GM13977 (cell line): Measurements from ENCODE around the gene TMEM132E.
A peak's percentile ranks its signal among the peaks of the same experiment; 100 is the strongest.

Experiments used
- DNase-seq: peaks from one replicate; pipeline ENCODE4 v3.0.0; 2012; ENCODE audit warnings: low spot score
- in situ Hi-C: fragments of 300-500 bp; cut with MboI; formaldehyde crosslinking; loops from one replicate; pipeline ENCODE4 v1.12.0; 2022; ENCODE audit warnings: low sequenced_read_pairs, low pct_unique_long_range_greater_than_20kb, mixed read lengths, inconsistent platforms; ENCODE audit not compliant: unreplicated experiment
- TF ChIP-seq, protein P1 (sequence below): IDR thresholded peaks from 2 replicates; pipeline ENCODE4 v1.5.1; 2012; ENCODE audit warnings: mild to moderate bottlenecking, control low read depth; ENCODE audit not compliant: insufficient read depth; ENCODE audit errors: extremely low read depth, missing control alignments

Gene TMEM132E

DNA sequence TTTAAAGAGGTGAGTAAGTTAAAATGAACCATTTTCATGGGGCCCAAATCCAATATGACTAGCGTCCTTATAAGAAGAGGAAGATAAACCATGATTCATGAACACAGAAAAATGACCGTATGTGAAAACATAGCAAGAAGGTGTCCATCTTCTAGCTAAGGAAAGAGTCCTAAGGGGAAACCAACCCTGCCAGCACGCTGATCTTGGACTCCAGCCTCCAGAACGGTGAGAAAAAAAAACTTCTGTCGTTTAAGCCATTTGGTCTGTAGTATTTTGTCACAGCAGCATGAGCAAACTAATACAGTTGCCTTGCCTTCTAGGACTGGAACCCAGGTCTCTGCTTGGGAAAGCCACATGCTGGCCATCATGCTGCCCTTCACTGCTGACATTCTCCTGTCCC is 4.2 kb upstream of the TMEM132E start:
- no peak for DNase-seq
- in situ Hi-C loops: no loop called here
- TF ChIP-seq, protein P1, sequence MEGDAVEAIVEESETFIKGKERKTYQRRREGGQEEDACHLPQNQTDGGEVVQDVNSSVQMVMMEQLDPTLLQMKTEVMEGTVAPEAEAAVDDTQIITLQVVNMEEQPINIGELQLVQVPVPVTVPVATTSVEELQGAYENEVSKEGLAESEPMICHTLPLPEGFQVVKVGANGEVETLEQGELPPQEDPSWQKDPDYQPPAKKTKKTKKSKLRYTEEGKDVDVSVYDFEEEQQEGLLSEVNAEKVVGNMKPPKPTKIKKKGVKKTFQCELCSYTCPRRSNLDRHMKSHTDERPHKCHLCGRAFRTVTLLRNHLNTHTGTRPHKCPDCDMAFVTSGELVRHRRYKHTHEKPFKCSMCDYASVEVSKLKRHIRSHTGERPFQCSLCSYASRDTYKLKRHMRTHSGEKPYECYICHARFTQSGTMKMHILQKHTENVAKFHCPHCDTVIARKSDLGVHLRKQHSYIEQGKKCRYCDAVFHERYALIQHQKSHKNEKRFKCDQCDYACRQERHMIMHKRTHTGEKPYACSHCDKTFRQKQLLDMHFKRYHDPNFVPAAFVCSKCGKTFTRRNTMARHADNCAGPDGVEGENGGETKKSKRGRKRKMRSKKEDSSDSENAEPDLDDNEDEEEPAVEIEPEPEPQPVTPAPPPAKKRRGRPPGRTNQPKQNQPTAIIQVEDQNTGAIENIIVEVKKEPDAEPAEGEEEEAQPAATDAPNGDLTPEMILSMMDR: no peak

DNA sequence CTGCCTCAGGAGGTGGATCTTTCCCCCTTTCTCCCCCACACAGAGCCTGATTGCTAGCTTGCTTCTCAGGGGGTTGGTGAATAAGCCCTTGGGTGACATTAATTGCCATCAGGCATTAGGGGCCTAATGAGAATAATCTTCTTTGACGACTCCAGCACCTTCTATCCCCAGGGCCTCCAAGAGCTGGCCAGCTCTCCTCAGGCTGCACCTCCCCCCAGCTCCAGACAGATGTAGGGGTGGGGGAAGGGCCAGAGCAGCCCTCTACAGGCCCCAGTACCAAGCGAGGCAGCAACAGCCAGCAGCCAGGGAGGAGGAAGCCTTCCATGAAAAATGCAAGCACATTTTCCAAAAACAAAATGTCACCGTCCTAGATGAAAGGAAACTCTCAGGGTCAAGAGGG is 1.4 kb upstream of the TMEM132E start:
- in situ Hi-C loops: no loop called here
- TF ChIP-seq, protein P1: no peak
- DNase-seq: no peak

DNA sequence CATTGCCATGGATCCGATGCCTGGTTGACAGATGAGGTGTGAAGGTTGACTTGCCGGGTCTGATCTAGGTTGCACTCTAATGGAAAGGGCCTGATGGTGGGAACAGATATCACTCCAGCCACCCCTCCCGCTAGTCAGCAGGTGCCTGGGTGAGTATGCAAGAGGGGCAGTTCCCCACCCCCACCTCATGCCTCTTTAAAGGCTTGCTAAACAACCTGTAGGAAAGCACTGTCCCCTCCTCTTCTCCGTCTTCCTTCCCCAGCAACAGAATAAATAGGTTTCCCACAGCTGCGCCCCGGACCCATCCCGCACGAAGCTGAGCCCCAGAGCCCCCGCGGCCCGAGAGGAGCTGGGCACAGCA is 746 bp upstream of the TMEM132E start:
- TF ChIP-seq, protein P1: no peak
- in situ Hi-C loops: no loop called here
- DNase-seq: no peak

- TF ChIP-seq, protein P1: no peak
- DNase-seq: peak; percentile 59
- in situ Hi-C loops: no loop called here
Observed at GRCh38 chr17:34579979-34580684, 750 bp downstream of the TMEM132E start.

- TF ChIP-seq, protein P1: no peak
- in situ Hi-C loops: no loop called here
- peak; percentile 53 for DNase-seq
Observed at GRCh38 chr17:34580685-34581445, 1.5 kb downstream of the TMEM132E start.

DNA sequence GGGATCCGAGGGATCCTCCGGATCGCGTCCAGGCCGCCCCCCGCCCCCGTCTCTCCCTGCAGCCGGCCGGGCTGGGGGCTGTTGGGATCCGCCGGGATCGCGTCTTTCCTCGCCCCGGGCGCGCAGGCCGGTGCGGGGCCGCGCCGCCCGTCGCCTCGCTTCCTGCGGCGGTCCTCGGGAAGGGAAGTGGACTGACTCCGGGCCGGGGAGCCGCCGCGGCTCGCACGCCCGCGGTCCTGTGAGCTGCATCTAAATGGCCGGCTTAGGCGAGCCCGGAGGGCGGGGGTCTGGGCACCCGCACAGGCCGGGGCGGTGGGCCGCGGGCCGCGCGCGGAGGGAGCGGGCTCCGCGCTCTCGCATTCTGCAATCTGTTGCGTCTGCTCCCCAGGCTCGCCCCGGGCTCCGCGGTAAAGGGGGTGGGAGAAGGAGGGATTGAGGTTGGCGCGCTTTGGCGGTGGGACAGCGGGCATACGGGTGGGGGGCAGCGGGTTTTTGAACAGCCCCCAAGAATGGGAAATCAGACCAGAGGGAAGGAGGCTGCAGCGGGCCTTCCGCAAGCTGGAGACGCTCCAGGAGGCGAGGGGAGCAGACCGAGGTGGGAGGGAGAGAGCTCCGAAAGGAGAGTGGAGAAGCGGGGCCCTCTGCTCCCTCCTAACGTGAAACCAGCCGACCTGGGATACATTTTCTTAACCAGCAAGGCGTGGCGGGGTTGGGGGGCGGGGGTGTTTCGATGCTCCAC is 2.2 kb downstream of the TMEM132E start:
- TF ChIP-seq, protein P1: no peak
- in situ Hi-C loops: no loop called here
- no peak for DNase-seq
